Globus pallidus (tissue), 1 donor: Measurements from ENCODE around the gene ARHGEF17.

Source experiments
- DNase-seq: peaks from one replicate; pipeline ENCODE4 v3.0.0-alpha.2; 2015; ENCODE audit warnings: low spot score

ARHGEF17 gene

DNA sequence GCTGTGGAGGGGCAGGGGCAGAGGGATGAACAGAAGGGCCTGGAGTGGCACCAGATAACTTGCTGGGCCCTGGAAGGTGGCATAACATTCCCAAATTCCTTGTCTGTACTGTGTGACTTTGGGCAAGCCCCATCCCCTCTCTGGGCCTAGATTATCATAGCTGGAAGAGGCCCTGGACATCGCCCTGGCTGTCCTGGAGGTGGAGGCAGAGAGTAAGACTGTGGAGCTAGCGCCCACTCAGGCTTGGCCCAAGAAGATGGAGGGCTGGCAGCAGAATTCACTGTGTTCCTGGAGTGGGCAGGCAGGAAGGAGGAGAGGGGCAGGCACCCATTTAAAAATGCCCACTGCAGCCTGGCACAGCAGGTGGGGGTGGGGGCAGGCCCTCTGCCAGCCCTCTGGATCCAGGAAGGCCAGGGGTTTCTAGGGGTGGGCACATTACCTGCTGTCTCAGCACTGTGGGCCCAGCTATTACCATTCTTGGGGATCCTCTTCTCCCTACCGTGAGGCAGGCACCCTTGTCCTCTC lies 22.6 kb downstream of the ARHGEF17 start:
- DNase-seq = no peak

- DNase-seq = no peak
Measured at GRCh38 chr11:73331138-73331916, 23.3 kb downstream of the ARHGEF17 start.

DNA sequence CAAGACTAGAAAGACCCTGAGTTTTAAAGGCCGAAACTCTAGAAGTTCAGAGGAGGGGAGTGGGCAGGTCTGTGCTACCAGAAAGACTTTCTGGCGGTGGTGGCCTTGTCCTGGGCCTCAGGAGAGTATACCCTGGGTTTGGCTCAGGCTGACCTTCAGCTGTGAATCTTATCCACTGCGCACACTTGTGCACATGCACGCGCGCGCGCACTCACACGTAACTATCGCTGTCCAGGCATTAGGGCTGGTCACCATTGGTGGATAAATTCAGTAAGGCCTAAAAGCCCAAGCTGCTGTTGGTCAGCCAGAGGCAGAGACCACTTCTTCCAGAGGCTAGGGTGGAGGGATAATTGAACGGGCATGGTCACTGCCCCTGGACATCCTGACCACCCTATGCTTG lies 25.1 kb downstream of the ARHGEF17 start:
- no peak for DNase-seq

DNA sequence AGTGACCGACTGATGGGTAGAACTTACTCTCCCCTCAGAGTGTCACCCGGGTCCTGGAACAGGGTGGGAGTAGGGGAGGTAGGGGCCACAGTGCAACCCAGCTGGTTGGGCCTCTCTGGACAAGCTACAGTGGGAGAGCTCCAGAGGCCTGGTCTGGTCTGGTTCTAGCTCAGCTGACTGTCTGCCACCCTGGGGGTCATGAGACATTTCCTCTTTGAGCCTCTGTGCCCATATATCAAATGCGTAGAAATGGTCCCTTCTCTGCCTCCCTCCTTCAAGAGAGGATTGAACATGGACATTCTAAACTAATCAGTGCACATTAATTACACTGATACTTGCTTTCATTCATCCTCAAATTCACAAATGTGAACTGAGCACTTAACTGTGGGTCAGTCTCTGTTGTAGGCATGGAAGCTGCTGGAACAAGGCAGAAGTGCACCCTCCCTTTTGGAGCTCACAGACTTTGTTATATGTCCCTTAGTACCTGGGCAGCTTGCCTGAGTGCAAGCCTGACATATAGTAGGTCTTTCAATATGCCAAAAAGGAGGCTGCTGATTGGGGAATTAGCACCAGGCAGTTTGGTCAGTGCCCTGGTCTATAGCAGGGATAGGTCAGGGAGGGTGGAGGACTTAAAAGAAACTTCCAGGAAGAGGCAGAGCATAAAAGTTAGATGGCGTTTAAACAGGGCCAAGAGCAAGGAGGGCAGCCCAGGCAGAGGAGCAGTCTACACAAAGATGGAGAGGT lies 25.7 kb downstream of the ARHGEF17 start:
- no peak for DNase-seq

- DNase-seq = no peak
Measured at GRCh38 chr11:73334384-73335203, 26.5 kb downstream of the ARHGEF17 start.

DNA sequence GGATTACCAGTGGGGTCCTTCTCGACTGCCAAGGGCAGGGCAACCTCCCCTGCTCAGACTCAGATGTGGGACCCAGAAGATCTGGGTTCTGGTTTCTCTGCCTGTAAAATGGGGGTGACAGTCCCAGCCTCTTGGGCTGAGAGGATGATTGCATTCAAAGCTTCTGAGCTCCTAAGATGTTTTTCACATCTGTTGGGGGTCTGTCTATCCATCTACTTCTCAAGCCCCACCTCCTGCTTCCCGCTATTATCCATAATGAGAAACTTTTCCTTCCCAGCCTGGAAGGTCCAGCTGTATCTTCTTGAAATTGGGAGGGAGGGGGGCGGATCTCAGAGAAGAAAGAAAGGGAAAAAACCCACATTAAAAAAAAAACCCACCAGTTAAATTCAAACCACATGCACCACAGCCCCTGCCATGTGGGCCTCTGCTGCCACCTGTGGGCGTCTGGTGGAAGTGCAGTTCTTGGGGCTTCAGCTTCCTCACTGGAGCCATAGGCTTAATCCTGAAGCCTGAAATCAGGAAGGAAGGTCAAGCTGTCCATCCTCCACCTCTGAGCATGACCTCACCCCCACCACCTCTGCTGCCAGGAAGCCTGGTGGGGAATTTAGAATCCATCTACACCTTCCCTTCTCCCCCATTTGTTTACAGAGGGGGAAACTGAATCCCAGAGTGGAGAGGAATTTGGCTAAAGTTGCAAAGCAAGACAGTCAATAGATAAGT lies 27.3 kb downstream of the ARHGEF17 start:
- peak; percentile 74 for DNase-seq

DNA sequence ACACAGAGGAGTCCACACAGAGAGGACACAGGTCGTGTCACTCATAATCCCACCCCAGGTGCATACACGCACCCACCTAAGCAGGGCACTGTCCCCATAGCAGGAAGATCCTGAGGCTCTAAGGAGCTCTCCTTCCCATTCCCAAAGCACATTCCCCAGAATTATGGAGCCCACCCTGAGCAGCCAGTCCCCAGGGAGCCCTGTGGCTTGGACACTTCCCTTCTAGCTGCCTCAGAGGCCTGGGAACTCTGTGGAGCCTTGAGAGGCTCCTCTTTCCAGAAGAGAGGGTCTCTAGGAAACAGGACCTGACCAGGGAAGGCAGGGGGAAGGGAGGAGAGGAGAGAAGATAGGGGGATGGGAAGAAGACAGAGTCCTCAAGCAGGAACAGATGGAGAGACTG lies 29.8 kb downstream of the ARHGEF17 start:
- DNase-seq = no peak

GRCh38 chr11:73338279-73338678 lies 30.2 kb downstream of the ARHGEF17 start:
- no peak for DNase-seq

DNA sequence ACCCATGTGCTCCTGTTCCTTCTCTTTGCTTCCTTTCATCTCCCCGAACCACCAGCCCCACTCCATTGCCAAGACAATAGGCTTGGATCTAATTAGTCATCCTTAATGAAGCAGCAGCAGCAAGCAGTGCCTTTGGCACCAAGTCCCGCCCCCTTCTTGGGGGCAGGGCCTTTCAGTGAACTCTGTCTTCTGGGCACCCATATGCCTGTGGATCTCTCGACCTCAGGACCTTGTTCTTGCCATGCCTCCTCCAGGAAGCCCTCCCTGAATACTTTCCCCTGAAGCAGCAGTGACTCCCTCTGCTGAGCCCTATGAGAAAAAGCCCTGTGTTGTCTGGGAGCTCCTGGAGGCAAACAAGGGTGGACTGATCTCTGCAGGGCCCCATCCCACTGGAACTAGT lies 32.1 kb downstream of the ARHGEF17 start:
- no peak for DNase-seq

GRCh38 chr11:73342633-73343032 lies 34.6 kb downstream of the ARHGEF17 start:
- DNase-seq = no peak

- DNase-seq = no peak
Measured at GRCh38 chr11:73343076-73343873, 35.2 kb downstream of the ARHGEF17 start.

DNA sequence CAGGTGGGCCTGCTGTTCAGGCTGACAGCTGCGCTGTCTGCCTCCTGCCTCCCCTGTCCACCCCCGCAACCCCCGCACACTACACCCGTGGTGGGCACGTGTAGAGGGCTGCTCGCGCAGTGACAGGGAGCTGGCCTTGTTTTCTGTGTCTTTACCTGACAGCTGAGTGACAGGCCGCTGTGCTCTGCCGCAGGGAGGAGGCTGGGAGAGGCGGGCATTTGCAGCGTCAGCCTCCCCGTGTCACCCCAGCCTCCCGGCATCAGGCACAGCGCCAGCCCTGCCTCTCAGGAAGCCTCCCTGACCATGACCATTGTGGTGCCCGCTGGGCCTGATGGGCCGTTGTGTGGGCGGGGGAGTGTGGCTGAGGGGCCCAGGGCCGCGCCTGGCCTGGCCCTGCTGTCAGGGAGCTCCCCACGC lies 36.1 kb downstream of the ARHGEF17 start:
- peak; percentile 26 for DNase-seq

- DNase-seq = no peak
Measured at GRCh38 chr11:73345481-73346160, 37.5 kb downstream of the ARHGEF17 start.

DNA sequence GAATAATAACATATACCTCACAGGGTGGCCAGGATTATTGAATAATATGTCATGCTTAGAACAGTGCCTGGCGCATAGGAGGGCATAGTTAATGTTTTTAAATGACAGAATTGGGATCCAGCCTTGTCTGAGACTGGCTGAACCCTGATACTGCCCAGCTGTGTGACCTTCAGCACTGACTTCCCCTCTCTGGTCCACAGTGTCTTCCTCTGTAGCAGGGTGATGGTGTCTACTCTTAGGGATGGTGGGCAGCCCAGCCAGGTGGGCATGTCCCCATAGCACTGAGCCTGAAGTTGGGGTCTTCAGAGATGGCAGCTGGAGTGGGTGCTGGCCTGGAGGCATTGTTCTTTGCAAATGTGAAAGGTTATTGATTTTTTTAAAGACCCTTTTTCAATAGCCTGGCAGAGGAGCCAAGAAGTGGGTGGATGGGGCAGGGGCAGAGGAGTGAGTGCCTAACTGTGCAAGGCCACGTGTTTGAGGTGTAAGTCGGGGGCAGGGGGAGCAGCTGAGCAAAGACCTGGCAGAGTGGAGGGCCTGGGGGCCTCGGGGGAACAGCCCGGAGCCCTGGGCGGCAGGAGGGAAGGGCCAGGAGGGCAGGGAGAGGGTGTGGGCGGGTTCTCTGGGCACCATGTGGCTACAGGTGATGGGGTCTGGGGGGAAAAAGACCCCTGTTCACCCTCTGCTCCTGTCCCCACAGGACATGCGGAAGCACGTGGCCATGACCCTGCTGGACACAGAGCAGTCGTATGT lies 38.3 kb downstream of the ARHGEF17 start:
- no peak for DNase-seq

GRCh38 chr11:73347067-73347466 lies 39.0 kb downstream of the ARHGEF17 start:
- no peak for DNase-seq

DNA sequence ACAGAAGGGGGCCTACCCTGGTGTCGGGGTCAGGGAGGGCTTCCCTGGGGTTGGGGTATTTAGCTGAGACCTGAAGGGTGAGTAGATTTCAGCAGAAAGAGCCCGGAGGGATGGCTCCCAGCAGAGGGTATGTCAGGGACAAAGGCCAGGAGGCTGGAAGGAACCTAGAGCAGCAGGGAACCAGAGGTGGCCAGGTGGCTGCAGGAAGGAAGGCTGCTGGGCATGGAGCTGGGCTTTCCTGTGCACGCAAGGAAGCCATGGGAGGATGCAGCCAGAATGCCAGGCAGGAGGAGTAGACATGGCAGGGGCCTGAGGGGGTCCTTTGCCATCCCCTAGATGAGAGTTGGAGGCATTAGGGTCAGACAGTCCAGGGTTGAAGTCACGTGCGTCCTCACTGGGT lies 40.8 kb downstream of the ARHGEF17 start:
- no peak for DNase-seq

DNA sequence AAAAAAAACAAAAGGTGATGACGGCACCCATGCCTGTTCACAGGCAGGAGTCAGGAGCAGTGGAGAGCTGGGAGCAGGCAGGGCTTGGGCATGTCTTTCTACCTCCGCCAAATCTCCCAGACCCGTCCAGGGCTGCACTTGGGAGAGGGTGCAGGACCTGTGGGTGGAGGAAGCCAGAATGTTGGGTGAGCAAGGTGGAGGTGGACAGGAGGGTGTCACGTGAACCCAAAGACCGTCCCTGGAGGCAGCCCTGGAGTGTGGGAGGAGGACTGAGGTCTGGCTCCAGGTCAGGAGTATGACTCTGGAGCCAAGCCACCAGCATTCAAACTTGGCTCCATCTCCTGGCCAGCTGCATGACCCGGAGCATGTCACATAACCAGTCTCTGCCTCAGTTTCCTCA lies 41.6 kb downstream of the ARHGEF17 start:
- no peak for DNase-seq

- DNase-seq = peak; percentile 50
Measured at GRCh38 chr11:73350908-73351636, 43.0 kb downstream of the ARHGEF17 start.

GRCh38 chr11:73353422-73353821 lies 45.3 kb downstream of the ARHGEF17 start:
- no peak for DNase-seq
